HepG2 (cell line): Measurements from ENCODE around the gene PEF1. TPM values are rescaled to one million over a fixed set of nuclear protein-coding genes. Genes with fewer than 3 reads are reported as not detected.

Source experiments
- CENPBD1 ChIP-seq: sonication (generic); formaldehyde crosslinking; IDR thresholded peaks from 2 replicates; pipeline ENCODE4 v1.8.0; 2022; ENCODE audit warnings: missing genetic modification reagents, low read depth, mild to moderate bottlenecking, borderline replicate concordance
- CENPT ChIP-seq: sonication (generic); formaldehyde crosslinking; IDR thresholded peaks from 2 replicates; pipeline ENCODE4 v1.8.0; 2022; ENCODE audit warnings: low read depth, mild to moderate bottlenecking, moderate library complexity, missing genetic modification reagents
- DPF2 ChIP-seq: sonication (generic); formaldehyde crosslinking; IDR thresholded peaks from 2 replicates; pipeline ENCODE4 v1.4.0; 2020; ENCODE audit warnings: mild to moderate bottlenecking, low read depth, missing genetic modification reagents, borderline replicate concordance
- ETV6 ChIP-seq: sonication (generic); formaldehyde crosslinking; conservative IDR thresholded peaks from 2 replicates; pipeline ENCODE4 v1.4.0; 2020; ENCODE audit warnings: missing genetic modification reagents
- HNF1A ChIP-seq, 2 experiments: sonication (generic) in 1 of 2; formaldehyde crosslinking in 1 of 2; IDR thresholded peaks; 2 replicates each; pipeline versions ENCODE4 v1.4.0 to v1.6.1; 2016 to 2020; ENCODE audit warnings: borderline replicate concordance in 1 of 2, low read depth in 1 of 2, mild to moderate bottlenecking in 1 of 2, missing genetic modification reagents in 1 of 2
- HOXA5 ChIP-seq: sonication (generic); formaldehyde crosslinking; IDR thresholded peaks from 2 replicates; pipeline ENCODE4 v1.4.0; 2020; ENCODE audit warnings: missing genetic modification reagents
- JARID2 ChIP-seq: sonication (generic); formaldehyde crosslinking; IDR thresholded peaks from 2 replicates; pipeline ENCODE4 v1.8.1; 2023; ENCODE audit warnings: missing genetic modification reagents, inconsistent platforms; ENCODE audit not compliant: insufficient replicate concordance
- MED8 ChIP-seq: sonication (generic); formaldehyde crosslinking; IDR thresholded peaks from 2 replicates; pipeline ENCODE4 v1.8.1; 2023; ENCODE audit warnings: mild to moderate bottlenecking, missing genetic modification reagents; ENCODE audit not compliant: insufficient replicate concordance
- MTA1 ChIP-seq: sonication (generic); formaldehyde crosslinking; IDR thresholded peaks from 2 replicates; pipeline ENCODE4 v1.4.0; 2020; ENCODE audit warnings: missing genetic modification reagents, mild to moderate bottlenecking, borderline replicate concordance
- NR2F1 ChIP-seq, 2 experiments: fragments of 450-650 bp in 1 of 2; formaldehyde crosslinking in 1 of 2; IDR thresholded peaks; 2 replicates each; pipeline versions ENCODE4 v1.5.0 to v1.6.1; 2016 to 2020; ENCODE audit warnings: mild to moderate bottlenecking in 1 of 2, missing compliant biosample characterization in 1 of 2, missing genetic modification reagents in 1 of 2, moderate library complexity in 1 of 2
- RBFOX2 ChIP-seq: fragments of 200-400 bp; formaldehyde crosslinking; IDR thresholded peaks from 2 replicates; pipeline ENCODE4 v1.6.1; 2017; ENCODE audit warnings: low read depth, mild to moderate bottlenecking, low read length
- RFXAP ChIP-seq: sonication (generic); formaldehyde crosslinking; IDR thresholded peaks from 2 replicates; pipeline ENCODE4 v1.4.0; 2020; ENCODE audit warnings: missing genetic modification reagents, borderline replicate concordance
- ZNF296 ChIP-seq: sonication (generic); formaldehyde crosslinking; conservative IDR thresholded peaks from 2 replicates; pipeline ENCODE4 v1.5.0; 2020; ENCODE audit warnings: mild to moderate bottlenecking, missing genetic modification reagents
- ZNF484 ChIP-seq: sonication (generic); formaldehyde crosslinking; IDR thresholded peaks from 2 replicates; pipeline ENCODE4 v1.5.1; 2020; ENCODE audit warnings: mild to moderate bottlenecking, low read depth, missing genetic modification reagents, borderline replicate concordance
- ZNF776 ChIP-seq: sonication (generic); formaldehyde crosslinking; IDR thresholded peaks from 2 replicates; pipeline ENCODE4 v1.4.0; 2020; ENCODE audit warnings: mild to moderate bottlenecking, missing genetic modification reagents
- ZNF839 ChIP-seq: sonication (generic); formaldehyde crosslinking; IDR thresholded peaks from 2 replicates; pipeline ENCODE4 v1.4.0; 2020; ENCODE audit warnings: missing genetic modification reagents, mild to moderate bottlenecking, borderline replicate concordance
- ZSCAN21 ChIP-seq: sonication (generic); formaldehyde crosslinking; IDR thresholded peaks from 2 replicates; pipeline ENCODE4 v1.8.0; 2022; ENCODE audit warnings: mild to moderate bottlenecking, missing genetic modification reagents, moderate library complexity, borderline replicate concordance
- polyA plus RNA-seq, 8 experiments: library from polyadenylated mRNA; depleted of rRNA in 3 of 8; stranded (reverse) in 7 of 8; unstranded in 1 of 8; fragments of >200 nt; fragmentation: Illumina TruSeq in 4 of 8; extraction: Trizol in 4 of 8; gene quantifications; 2 replicates each; pipeline versions ENCODE4 v1.2.1 to v1.2.3, GENCODE V29; 2011 to 2016; ENCODE audit warnings: low read depth in 4 of 8, missing spikeins in 1 of 8, mixed read lengths in 1 of 8; ENCODE audit not compliant: insufficient read depth in 1 of 8
- total RNA-seq, 5 experiments: library from RNA; depleted of rRNA; stranded (reverse); fragments of >200 nt; fragmentation: Illumina TruSeq; extraction: Trizol; gene quantifications; 2 replicates each; pipeline ENCODE4 v1.2.3, GENCODE V29; 2016; ENCODE audit warnings: low read depth in 1 of 5
- TF ChIP-seq, protein P1 (sequence below): sonication (generic); formaldehyde crosslinking; IDR thresholded peaks from 2 replicates; pipeline ENCODE4 v1.5.1; 2020; ENCODE audit warnings: mild to moderate bottlenecking, missing genetic modification reagents, moderate library complexity

Gene PEF1
- total and polyA plus RNA-seq, 2 of the 13 experiments (the other 11 are each of a cell fraction or from before 2014, with no cell fraction given): 57.1 to 57.8 TPM

- TF ChIP-seq HNF1A (IDR thresholded peaks at IDR 0.05; ENCODE audit: low read depth): peak; percentile 32; the same call in 1 of the 2 replicates
- TF ChIP-seq HNF1A (CRISPR knock-in tag; IDR thresholded peaks at IDR 0.05; ENCODE audit: borderline replicate concordance): peak; percentile 70
- peak; percentile 20 for TF ChIP-seq MED8 (CRISPR knock-in tag)
- TF ChIP-seq ZNF296 (CRISPR knock-in tag): peak; percentile 80
- peak; percentile 38; the same call in 1 of the 2 replicates for TF ChIP-seq ZSCAN21 (CRISPR knock-in tag)
- peak; percentile 68; the same call in 1 of the 2 replicates for TF ChIP-seq ZNF776
- TF ChIP-seq ZNF839 (CRISPR knock-in tag): no peak
- 0 out of 2 replicates have a peak, but pooled peaks have one; percentile 45 for TF ChIP-seq CENPT (CRISPR knock-in tag)
- peak; percentile 92 for TF ChIP-seq RBFOX2
- no peak for TF ChIP-seq DPF2 (CRISPR knock-in tag)
- TF ChIP-seq JARID2 (CRISPR knock-in tag): no peak
- TF ChIP-seq NR2F1 (CRISPR knock-in tag; IDR thresholded peaks at IDR 0.05): peak; percentile 42 to 45; a peak in 2 of 4 replicates
- TF ChIP-seq ETV6 (CRISPR knock-in tag): no peak; the same call in none of the 2 replicates
- TF ChIP-seq MTA1: peak; percentile 64; the same call in 1 of the 2 replicates
- TF ChIP-seq, protein P1, sequence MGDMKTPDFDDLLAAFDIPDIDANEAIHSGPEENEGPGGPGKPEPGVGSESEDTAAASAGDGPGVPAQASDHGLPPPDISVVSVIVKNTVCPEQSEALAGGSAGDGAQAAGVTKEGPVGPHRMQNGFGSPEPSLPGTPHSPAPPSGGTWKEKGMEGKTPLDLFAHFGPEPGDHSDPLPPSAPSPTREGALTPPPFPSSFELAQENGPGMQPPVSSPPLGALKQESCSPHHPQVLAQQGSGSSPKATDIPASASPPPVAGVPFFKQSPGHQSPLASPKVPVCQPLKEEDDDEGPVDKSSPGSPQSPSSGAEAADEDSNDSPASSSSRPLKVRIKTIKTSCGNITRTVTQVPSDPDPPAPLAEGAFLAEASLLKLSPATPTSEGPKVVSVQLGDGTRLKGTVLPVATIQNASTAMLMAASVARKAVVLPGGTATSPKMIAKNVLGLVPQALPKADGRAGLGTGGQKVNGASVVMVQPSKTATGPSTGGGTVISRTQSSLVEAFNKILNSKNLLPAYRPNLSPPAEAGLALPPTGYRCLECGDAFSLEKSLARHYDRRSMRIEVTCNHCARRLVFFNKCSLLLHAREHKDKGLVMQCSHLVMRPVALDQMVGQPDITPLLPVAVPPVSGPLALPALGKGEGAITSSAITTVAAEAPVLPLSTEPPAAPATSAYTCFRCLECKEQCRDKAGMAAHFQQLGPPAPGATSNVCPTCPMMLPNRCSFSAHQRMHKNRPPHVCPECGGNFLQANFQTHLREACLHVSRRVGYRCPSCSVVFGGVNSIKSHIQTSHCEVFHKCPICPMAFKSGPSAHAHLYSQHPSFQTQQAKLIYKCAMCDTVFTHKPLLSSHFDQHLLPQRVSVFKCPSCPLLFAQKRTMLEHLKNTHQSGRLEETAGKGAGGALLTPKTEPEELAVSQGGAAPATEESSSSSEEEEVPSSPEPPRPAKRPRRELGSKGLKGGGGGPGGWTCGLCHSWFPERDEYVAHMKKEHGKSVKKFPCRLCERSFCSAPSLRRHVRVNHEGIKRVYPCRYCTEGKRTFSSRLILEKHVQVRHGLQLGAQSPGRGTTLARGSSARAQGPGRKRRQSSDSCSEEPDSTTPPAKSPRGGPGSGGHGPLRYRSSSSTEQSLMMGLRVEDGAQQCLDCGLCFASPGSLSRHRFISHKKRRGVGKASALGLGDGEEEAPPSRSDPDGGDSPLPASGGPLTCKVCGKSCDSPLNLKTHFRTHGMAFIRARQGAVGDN (CRISPR knock-in tag): peak; percentile 91
- TF ChIP-seq HOXA5 (CRISPR knock-in tag): peak; percentile 53; the same call in 1 of the 2 replicates
- no peak for TF ChIP-seq CENPBD1 (CRISPR knock-in tag)
- TF ChIP-seq RFXAP (CRISPR knock-in tag): 0 out of 2 replicates have a peak, but pooled peaks have one; percentile 53
- TF ChIP-seq ZNF484 (CRISPR knock-in tag): 0 out of 2 replicates have a peak, but pooled peaks have one; percentile 74
Measured at GRCh38 chr1:31644560-31645273, at the start of gene PEF1 (continued).
